ENCODE results near the gene SIPA1L3.

GRCh38 chr19:37987356-37988332 is 80.6 kb downstream of the SIPA1L3 start:
- TF ChIP-seq PATZ1 (CRISPR knock-in tag; IDR thresholded peaks at IDR 0.05; ENCODE audit: borderline replicate concordance) (no peak), POU6F1 (CRISPR knock-in tag; IDR thresholded peaks at IDR 0.05; ENCODE audit: borderline replicate concordance, low read depth) (no peak), ARNTL (CRISPR knock-in tag; IDR thresholded peaks at IDR 0.05; ENCODE audit: borderline replicate concordance, low read depth) (no peak), RARB (CRISPR knock-in tag; IDR thresholded peaks at IDR 0.05) (no peak), ZFP3 (CRISPR knock-in tag; IDR thresholded peaks at IDR 0.05) (no peak)
- TF ChIP-seq, protein P1, sequence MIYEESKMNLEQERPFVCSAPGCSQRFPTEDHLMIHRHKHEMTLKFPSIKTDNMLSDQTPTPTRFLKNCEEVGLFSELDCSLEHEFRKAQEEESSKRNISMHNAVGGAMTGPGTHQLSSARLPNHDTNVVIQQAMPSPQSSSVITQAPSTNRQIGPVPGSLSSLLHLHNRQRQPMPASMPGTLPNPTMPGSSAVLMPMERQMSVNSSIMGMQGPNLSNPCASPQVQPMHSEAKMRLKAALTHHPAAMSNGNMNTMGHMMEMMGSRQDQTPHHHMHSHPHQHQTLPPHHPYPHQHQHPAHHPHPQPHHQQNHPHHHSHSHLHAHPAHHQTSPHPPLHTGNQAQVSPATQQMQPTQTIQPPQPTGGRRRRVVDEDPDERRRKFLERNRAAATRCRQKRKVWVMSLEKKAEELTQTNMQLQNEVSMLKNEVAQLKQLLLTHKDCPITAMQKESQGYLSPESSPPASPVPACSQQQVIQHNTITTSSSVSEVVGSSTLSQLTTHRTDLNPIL (CRISPR knock-in tag; IDR thresholded peaks at IDR 0.05; ENCODE audit: low read depth), result no peak
